Body of pancreas (tissue), 4 donors: Measurements from ENCODE around the gene PPFIA1.

Experiments
- CTCF ChIP-seq, 7 experiments: fragments of 450-650 bp in 4 of 7; fragments of 200-600 bp in 3 of 7; sonication (generic) in 3 of 7; IDR thresholded peaks; one replicate each; pipeline ENCODE4 v1.5.1; 2016 to 2019; ENCODE audit warnings: antibody characterized with exemption in 7 of 7
- POLR2A ChIP-seq, 3 donors: fragments of 450-650 bp; IDR thresholded peaks; one replicate each; pipeline ENCODE4 v1.6.1; 2016; ENCODE audit warnings: antibody characterized with exemption in 3 of 3, mild to moderate bottlenecking in 2 of 3

- TF ChIP-seq CTCF (IDR thresholded peaks at IDR 0.05) (no peak), POLR2A (IDR thresholded peaks at IDR 0.05) (no peak)
Measured at GRCh38 chr11:70352601-70353000, 82.1 kb downstream of the PPFIA1 start.
